HEK293T (cell line): ENCODE results near the gene CERCAM.

Experiments
- FOXA1 ChIP-seq: fragments of 450-650 bp; IDR thresholded peaks from 2 replicates; pipeline ENCODE4 v1.6.1; 2016; ENCODE audit warnings: mild to moderate bottlenecking
- SP1 ChIP-seq: fragments of 450-650 bp; IDR thresholded peaks from 2 replicates; pipeline ENCODE4 v1.6.1; 2017

DNA sequence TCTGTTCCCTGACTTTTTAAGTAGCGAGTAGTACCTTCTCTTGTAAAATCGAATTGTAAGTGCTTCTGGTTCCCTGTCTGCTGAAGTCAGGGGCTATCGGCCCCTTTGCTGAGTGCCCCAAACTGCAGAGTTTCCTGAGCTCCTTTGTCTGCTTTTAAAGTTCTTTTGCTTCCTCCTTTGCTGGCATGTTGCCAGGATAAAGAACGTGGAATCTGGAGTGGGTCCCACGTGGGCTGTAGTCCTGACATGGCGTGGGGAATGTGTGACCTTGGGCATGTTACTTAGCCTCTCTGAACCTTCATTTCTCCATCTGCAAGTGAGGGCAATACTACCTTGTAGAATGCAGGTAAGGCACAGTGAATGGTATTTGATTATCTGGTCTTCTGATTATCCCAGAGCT lies 21.5 kb downstream of the CERCAM start:
- TF ChIP-seq SP1 (no peak), FOXA1 (no peak)
